H1 (cell line): Measurements from ENCODE around the gene PARD3. TPM values are rescaled to one million over a fixed set of nuclear protein-coding genes. Genes with fewer than 3 reads are reported as not detected.

ENCODE experiments used
- CTCF ChIA-PET: fragments of 300-600 bp; sonication (Branson Sonifier 250); formaldehyde crosslinking; loops from one replicate; lab custom pipeline; 2021; ENCODE audit not compliant: partially characterized antibody; lab: Charles Lee
- POLR2A ChIA-PET: fragments of 300-600 bp; sonication (Branson Sonifier 250); formaldehyde crosslinking; loops from one replicate; lab custom pipeline; 2021; ENCODE audit warnings: inconsistent platforms; ENCODE audit not compliant: partially characterized antibody; lab: Charles Lee
- DNase-seq, 2 experiments: peaks; one replicate each; pipeline versions ENCODE4 v3.0.0 to v3.0.0-alpha.2; 2010 to 2022; ENCODE audit warnings: low spot score in 2 of 2, low read depth in 1 of 2, mixed read lengths in 1 of 2
- FAIRE-seq: peaks from 2 replicates; lab custom pipeline; 2011; peaks lifted over from hg19 to GRCh38; lab: Jason Lieb, UNC
- H2AFZ ChIP-seq: 2 replicates; pipeline ENCODE4 v1.8.1; 2012; ENCODE audit warnings: low read length, inconsistent platforms
- H2AK5ac ChIP-seq: 2 replicates; pipeline ENCODE4 v1.6.1; 2013; ENCODE audit warnings: low read depth, low read length
- H2BK120ac ChIP-seq: replicated peaks from 2 replicates; pipeline ENCODE3; 2013; ENCODE audit warnings: low read depth, low read length, inconsistent platforms
- H2BK12ac ChIP-seq: 2 replicates; pipeline ENCODE4 v1.6.1; 2013; ENCODE audit warnings: low read depth, low read length
- H2BK15ac ChIP-seq: 2 replicates; pipeline ENCODE4 v1.6.1; 2013; ENCODE audit warnings: low read length
- H2BK20ac ChIP-seq: 2 replicates; pipeline ENCODE4 v1.6.1; 2013; ENCODE audit warnings: low read length
- H2BK5ac ChIP-seq: 2 replicates; pipeline ENCODE4 v1.6.1; 2013; ENCODE audit warnings: low read depth, low read length
- H3K14ac ChIP-seq: 2 replicates; pipeline ENCODE4 v1.6.1; 2013; ENCODE audit warnings: inconsistent platforms; ENCODE audit not compliant: insufficient read length
- H3K18ac ChIP-seq: 2 replicates; pipeline ENCODE4 v1.6.1; 2013; ENCODE audit warnings: low read length; ENCODE audit errors: extremely low read depth
- H3K23ac ChIP-seq: 2 replicates; pipeline ENCODE4 v1.6.1; 2013; ENCODE audit warnings: inconsistent platforms; ENCODE audit not compliant: insufficient read length
- H3K23me2 ChIP-seq: 2 replicates; pipeline ENCODE4 v1.6.1; 2013; ENCODE audit warnings: low read depth, low read length
- H3K27ac ChIP-seq: 2 replicates; pipeline ENCODE4 v1.6.1; 2011; ENCODE audit warnings: low read depth, low read length, inconsistent platforms
- H3K27me3 ChIP-seq, 4 experiments: replicated peaks in 1 of 4; 1 replicate in 1 of 4; 2 replicates in 3 of 4; pipeline versions ENCODE4 v1.6.1 to v1.8.1; 2011 to 2013; ENCODE audit warnings: low read length in 3 of 4, mild to moderate bottlenecking in 3 of 4, inconsistent platforms in 2 of 4, mixed read lengths in 2 of 4, moderate library complexity in 1 of 4; ENCODE audit not compliant: control insufficient read depth in 3 of 4, insufficient read depth in 3 of 4; ENCODE audit errors: extremely low read depth in 1 of 4
- H3K36me3 ChIP-seq, 4 experiments: 2 replicates each; pipeline versions ENCODE4 v1.6.1 to v1.8.1; 2011 to 2013; ENCODE audit warnings: mild to moderate bottlenecking in 4 of 4, low read length in 3 of 4, moderate library complexity in 2 of 4, control low read depth in 1 of 4, inconsistent platforms in 1 of 4; ENCODE audit not compliant: insufficient read depth in 4 of 4, control insufficient read depth in 2 of 4
- H3K4ac ChIP-seq: replicated peaks from 2 replicates; pipeline ENCODE3; 2013; ENCODE audit warnings: low read length, low read depth, mixed read lengths, inconsistent platforms; ENCODE audit not compliant: insufficient read length
- H3K4me1 ChIP-seq, 4 experiments: replicated peaks in 1 of 4; 1 replicate in 1 of 4; 2 replicates in 3 of 4; pipeline versions ENCODE4 v1.6.1 to v1.8.1; 2011 to 2013; ENCODE audit warnings: low read length in 3 of 4, inconsistent platforms in 2 of 4, mixed read lengths in 1 of 4; ENCODE audit not compliant: insufficient read depth in 4 of 4, control insufficient read depth in 3 of 4
- H3K4me2 ChIP-seq, 2 experiments: 2 replicates each; pipeline versions ENCODE4 v1.6.1 to v1.8.1; 2011 to 2013; ENCODE audit warnings: low read depth in 2 of 2, low read length in 2 of 2, control low read depth in 1 of 2, inconsistent platforms in 1 of 2, mild to moderate bottlenecking in 1 of 2; ENCODE audit not compliant: insufficient read depth in 1 of 2
- H3K4me3 ChIP-seq, 4 experiments: fragments of 200-600, 300-600 bp in 1 of 4; sonication (generic), shearing (Covaris generic), sonication (Bioruptor Twin) in 1 of 4; 2 replicates each; pipeline versions ENCODE4 v1.5.1 to v1.8.1; 2011 to 2016; ENCODE audit warnings: low read length in 4 of 4, low read depth in 3 of 4, control low read depth in 2 of 4, inconsistent platforms in 2 of 4, mild to moderate bottlenecking in 2 of 4, mixed read lengths in 1 of 4, moderate library complexity in 1 of 4; ENCODE audit not compliant: insufficient read depth in 2 of 4; ENCODE audit errors: extremely low read depth in 1 of 4
- H3K56ac ChIP-seq: replicated peaks from 2 replicates; pipeline ENCODE3; 2013; ENCODE audit warnings: low read depth, mild to moderate bottlenecking, mixed read lengths, low read length, inconsistent platforms; ENCODE audit not compliant: insufficient read length
- H3K79me1 ChIP-seq: 2 replicates; pipeline ENCODE4 v1.6.1; 2013; ENCODE audit warnings: low read depth, low read length, control low read depth
- H3K79me2 ChIP-seq, 2 experiments: 2 replicates each; pipeline versions ENCODE4 v1.6.1 to v1.8.1; 2012 to 2013; ENCODE audit warnings: low read length in 2 of 2, mild to moderate bottlenecking in 2 of 2, inconsistent platforms in 1 of 2; ENCODE audit not compliant: insufficient read depth in 2 of 2, control insufficient read depth in 1 of 2
- H3K9ac ChIP-seq, 4 experiments: replicated peaks in 1 of 4; 1 replicate in 1 of 4; 2 replicates in 3 of 4; pipeline versions ENCODE4 v1.6.1 to v1.8.1; 2011 to 2013; ENCODE audit warnings: low read depth in 3 of 4, low read length in 3 of 4, control low read depth in 2 of 4, mild to moderate bottlenecking in 2 of 4, moderate library complexity in 2 of 4, inconsistent platforms in 1 of 4; ENCODE audit errors: extremely low read depth in 1 of 4
- H3K9me3 ChIP-seq, 2 experiments: 2 replicates each; pipeline versions ENCODE4 v1.6.1 to v1.8.1; 2012 to 2013; ENCODE audit warnings: mild to moderate bottlenecking in 2 of 2, moderate library complexity in 2 of 2, control low read depth in 1 of 2, inconsistent platforms in 1 of 2, low read depth in 1 of 2, low read length in 1 of 2, mixed read lengths in 1 of 2; ENCODE audit not compliant: insufficient read depth in 2 of 2
- H4K20me1 ChIP-seq, 2 experiments: replicated peaks in 1 of 2; 2 replicates each; pipeline versions ENCODE3 to v1.8.1; 2011 to 2013; ENCODE audit warnings: inconsistent platforms in 2 of 2, low read length in 2 of 2, mild to moderate bottlenecking in 1 of 2; ENCODE audit not compliant: insufficient read depth in 2 of 2, control insufficient read depth in 1 of 2
- H4K5ac ChIP-seq: 2 replicates; pipeline ENCODE4 v1.6.1; 2013; ENCODE audit warnings: low read length, low read depth, mixed read lengths, inconsistent platforms; ENCODE audit not compliant: insufficient read length
- H4K8ac ChIP-seq: 2 replicates; pipeline ENCODE4 v1.8.0; 2013; ENCODE audit warnings: mild to moderate bottlenecking, moderate library complexity, low read length, inconsistent platforms; ENCODE audit not compliant: insufficient read depth; ENCODE audit errors: extremely low read depth
- H4K91ac ChIP-seq: replicated peaks from 2 replicates; pipeline ENCODE3; 2013; ENCODE audit warnings: low read length, mixed read lengths, inconsistent platforms; ENCODE audit not compliant: insufficient read length
- ASH2L ChIP-seq: fragments of 200-600, 300-600 bp; sonication (generic); IDR thresholded peaks from one replicate; pipeline ENCODE4 v1.7.1; 2017; ENCODE audit warnings: low read length
- BACH1 ChIP-seq: IDR thresholded peaks from 2 replicates; pipeline ENCODE4 v1.6.1; 2012; ENCODE audit warnings: low read length, improper control_type of control experiment
- E2F6 ChIP-seq: IDR thresholded peaks from 2 replicates; pipeline ENCODE4 v1.6.1; 2012; ENCODE audit warnings: inconsistent platforms
- EP300 ChIP-seq, 2 experiments: IDR thresholded peaks; 1 replicate in 1 of 2; 2 replicates in 1 of 2; pipeline ENCODE4 v1.6.1; 2011 to 2012; ENCODE audit warnings: low read depth in 2 of 2, low read length in 2 of 2, mild to moderate bottlenecking in 2 of 2, borderline replicate concordance in 1 of 2, inconsistent platforms in 1 of 2, moderate library complexity in 1 of 2
- EZH2 ChIP-seq: fragments of 200-600 bp; sonication (generic); IDR thresholded peaks from 2 replicates; pipeline ENCODE4 v1.7.1; 2012; ENCODE audit warnings: low read depth, mild to moderate bottlenecking, moderate library complexity, low read length, inconsistent platforms; ENCODE audit not compliant: severe bottlenecking
- HDAC6 ChIP-seq: IDR thresholded peaks from one replicate; pipeline ENCODE4 v1.7.1; 2012; ENCODE audit warnings: low read depth, mild to moderate bottlenecking, inconsistent platforms, low read length, moderate library complexity
- KDM4A ChIP-seq: IDR thresholded peaks from one replicate; pipeline ENCODE4 v1.7.1; 2012; ENCODE audit warnings: low read depth, mild to moderate bottlenecking, moderate library complexity, low read length, inconsistent platforms; ENCODE audit not compliant: severe bottlenecking
- NRF1 ChIP-seq: IDR thresholded peaks from 2 replicates; pipeline ENCODE4 v1.6.1; 2011; ENCODE audit warnings: mild to moderate bottlenecking, low read depth, low read length, improper control_type of control experiment
- PHF8 ChIP-seq: fragments of 200-600 bp; sonication (generic); conservative IDR thresholded peaks from 2 replicates; pipeline ENCODE4 v1.7.1; 2012; ENCODE audit warnings: low read depth, mild to moderate bottlenecking, inconsistent platforms, low read length, moderate library complexity
- RNF2 ChIP-seq: fragments of 200-900, 300-1000 bp; sonication (generic); IDR thresholded peaks from 2 replicates; pipeline ENCODE4 v1.7.1; 2016; ENCODE audit warnings: borderline replicate concordance, low read depth, mild to moderate bottlenecking, antibody characterized with exemption, low read length; ENCODE audit not compliant: poor library complexity, severe bottlenecking; ENCODE audit errors: missing control alignments
- RXRA ChIP-seq: IDR thresholded peaks from 2 replicates; pipeline ENCODE4 v1.6.1; 2011; ENCODE audit warnings: low read depth, mild to moderate bottlenecking, low read length, moderate library complexity; ENCODE audit not compliant: insufficient read depth
- TAF7 ChIP-seq: optimal IDR thresholded peaks from 2 replicates; pipeline ENCODE3; 2011; ENCODE audit warnings: low read depth, mild to moderate bottlenecking, inconsistent platforms, low read length, moderate library complexity, borderline replicate concordance
- YY1 ChIP-seq: IDR thresholded peaks from 2 replicates; pipeline ENCODE4 v1.6.1; 2011; ENCODE audit warnings: low read depth, mild to moderate bottlenecking, low read length
- whole genome bisulfite sequencing, 2 experiments: shearing (Covaris generic) in 1 of 2; methylation state at CpG; one replicate each; pipeline versions ENCODE4 v1.1.6 to v1.1.7; 2013 to 2015; ENCODE audit warnings: low lambda C conversion rate in 2 of 2, mixed read lengths in 2 of 2, inconsistent platforms in 1 of 2, low coverage in 1 of 2, missing lambda C conversion rate in 1 of 2; ENCODE audit not compliant: insufficient replicate concordance in 2 of 2, insufficient coverage in 1 of 2, insufficient read length in 1 of 2; ENCODE audit errors: extremely low coverage in 1 of 2, missing lambda C conversion rate in 1 of 2; 5-methylcytosine and 5-hydroxymethylcytosine counted together
- polyA plus RNA-seq, 7 experiments: library from polyadenylated mRNA; depleted of rRNA in 3 of 7; stranded (reverse) in 5 of 7; unstranded in 2 of 7; fragments of >200 nt in 5 of 7; fragments of 200-250 nt in 2 of 7; gene quantifications; 1 replicate in 5 of 7; 2 replicates in 1 of 7; 4 replicates in 1 of 7; pipeline versions ENCODE4 v1.2.1 to v1.2.3, GENCODE V29; 2011 to 2013; ENCODE audit warnings: missing spikeins in 2 of 7, mixed read lengths in 2 of 7
- total RNA-seq: library from RNA; stranded (reverse); fragmentation: NEBNext Ultra II Directional; extraction: Animal tissue kit (Norgen Biotek cat#: 25700); gene quantifications from 2 replicates; pipeline ENCODE4 v1.2.1, GENCODE V29; 2021

PARD3 gene
- total and polyA plus RNA-seq, 2 of the 8 experiments (the other 6 are each of a cell fraction or from before 2014, with no cell fraction given) = 19.7 to 49.1 TPM

- peaks cover 0 to 6% (median 4%) of the 10 kb centered on the region in 4 experiments; a peak in 3 of 7 replicates for H3K4me1 ChIP-seq
- H2BK15ac ChIP-seq = no peak overlapping the region
- no peak overlapping the region for H2BK12ac ChIP-seq
- H3K23me2 ChIP-seq = no peaks in the 10 kb centered on the region
- WGBS, 2 experiments = 93% methylated on average over 3 of the region's 3 CpGs; no CpG with 5 or more reads in 1 of the 2 experiments
- no peak overlapping the region for H3K23ac ChIP-seq
- H3K4ac ChIP-seq = no peak overlapping the region
- POLR2A ChIA-PET = no interaction called here
- H3K79me2 ChIP-seq = peaks cover 0 to 63% of the 10 kb centered on the region in 2 experiments; a peak in 3 of 4 replicates
- peaks cover 0 to 3% of the 10 kb centered on the region in 2 experiments for H4K20me1 ChIP-seq
- no peak overlapping the region for H2BK120ac ChIP-seq
- H2AFZ ChIP-seq = no peak overlapping the region
- no peaks in the 10 kb centered on the region; the same call in none of the 2 replicates for H3K79me1 ChIP-seq
- no peak overlapping the region for H3K18ac ChIP-seq
- H3K27me3 ChIP-seq = no peaks in the 10 kb centered on the region
- H4K5ac ChIP-seq = no peak overlapping the region
- H3K14ac ChIP-seq = no peak overlapping the region
- H4K91ac ChIP-seq = no peak overlapping the region
- DNase-seq (no peak), FAIRE-seq (no peak)
- no peak overlapping the region for H2AK5ac ChIP-seq
- H2BK20ac ChIP-seq = no peak overlapping the region
- no peak overlapping the region for H3K9ac ChIP-seq
- no peak overlapping the region for H2BK5ac ChIP-seq
- CTCF ChIA-PET = no interaction called here
- H3K4me2 ChIP-seq = no peak overlapping the region
- no peak overlapping the region for H4K8ac ChIP-seq
- H3K27ac ChIP-seq = no peak overlapping the region
- no peak overlapping the region for H3K4me3 ChIP-seq
- H3K56ac ChIP-seq = no peak overlapping the region
- no peaks in the 10 kb centered on the region for H3K36me3 ChIP-seq
- no peaks in the 10 kb centered on the region for H3K9me3 ChIP-seq
- TF ChIP-seq EZH2 (no peak), EP300 (IDR thresholded peaks at IDR 0.05; ENCODE audit: borderline replicate concordance in 1 of 2, low read depth in 2 of 2, low read length in 2 of 2) (no peak), HDAC6 (no peak), YY1 (no peak), KDM4A (no peak), E2F6 (no peak), ASH2L (no peak), BACH1 (no peak), RNF2 (no peak), PHF8 (no peak), TAF7 (no peak), RXRA (no peak), NRF1 (no peak)
Measured at GRCh38 chr10:34589275-34589674, 225.8 kb downstream of the PARD3 start.
